Activated CD4-positive, alpha-beta T cell treated with anti-CD3 and anti-CD28 coated beads for 36 hours (primary cell): ENCODE data around the gene LYPD6B. TPM values are rescaled to one million over a fixed set of nuclear protein-coding genes. Genes with fewer than 3 reads are reported as not detected.

Experiments used
- ATAC-seq: fragments of 200-7000 bp; cut with Tn5 transposase; one replicate; pipeline ENCODE4 v1.10.0; 2021; ENCODE audit warnings: mild to moderate bottlenecking, moderate library complexity
- CTCF ChIA-PET: fragments of 350-600 bp; sonication (Branson Sonifier 250); formaldehyde crosslinking; loops from one replicate; lab custom pipeline; 2021; ENCODE audit warnings: antibody characterized with exemption; lab: Charles Lee
- POLR2A ChIA-PET: fragments of 350-600 bp; sonication (Branson Sonifier 250); formaldehyde crosslinking; loops from one replicate; lab custom pipeline; 2021; ENCODE audit warnings: antibody characterized with exemption, inconsistent platforms; lab: Charles Lee
- DNase-seq: peaks from one replicate; pipeline ENCODE4 v3.0.0-alpha.2; 2020
- H3K27ac Mint-ChIP-seq: one replicate; pipeline ENCODE4 v1.8.0; 2021; ENCODE audit warnings: mixed read lengths
- H3K27me3 Mint-ChIP-seq: one replicate; pipeline ENCODE4 v1.8.0; 2021; ENCODE audit warnings: mixed read lengths
- H3K36me3 Mint-ChIP-seq: one replicate; pipeline ENCODE4 v1.8.0; 2021; ENCODE audit warnings: low read depth, mixed read lengths
- H3K4me1 Mint-ChIP-seq: one replicate; pipeline ENCODE4 v1.8.0; 2021; ENCODE audit warnings: mixed read lengths
- H3K4me3 Mint-ChIP-seq: one replicate; pipeline ENCODE4 v1.8.0; 2021; ENCODE audit warnings: mild to moderate bottlenecking, moderate library complexity, mixed read lengths
- H3K9me3 Mint-ChIP-seq: one replicate; pipeline ENCODE4 v1.8.0; 2021; ENCODE audit warnings: low read depth, mixed read lengths
- intact Hi-C, 2 experiments: fragments of 100-400 bp; cut with DNase I in 1 of 2; cut with micrococcal nuclease in 1 of 2; formaldehyde crosslinking; loops; one replicate each; pipeline versions ENCODE4 v1.14.2 to v1.15.1; 2022 to 2024; cut with DNase I, micrococcal nuclease
- total RNA-seq, 2 experiments: library from RNA; stranded (reverse); gene quantifications; one replicate each; pipeline ENCODE4 v1.2.3, GENCODE V29; 2021

The LYPD6B gene
- total RNA-seq, 2 experiments from 2014 or later, result not detected

DNA sequence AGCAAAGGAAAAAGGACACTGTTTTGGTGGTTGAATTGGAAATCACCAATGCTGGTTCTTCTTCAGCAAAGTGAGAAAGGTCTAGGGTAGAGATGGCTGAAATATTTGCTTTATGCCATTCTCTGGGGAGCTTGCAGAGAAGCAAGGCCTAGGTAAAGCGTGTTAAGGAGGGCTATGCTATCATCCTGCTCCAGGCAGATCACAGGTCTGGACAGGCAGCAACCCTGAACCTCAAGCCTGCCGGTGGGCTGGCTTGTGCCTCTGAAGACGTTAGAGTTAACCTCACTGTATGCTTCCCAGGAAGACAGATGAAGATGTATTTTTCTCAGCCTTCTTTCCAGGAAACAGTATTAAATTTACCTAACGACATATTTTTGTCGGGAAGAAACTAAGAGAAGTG lies 153.4 kb downstream of the LYPD6B start:
- POLR2A ChIA-PET, result no interaction called here
- Mint-ChIP-seq H3K27ac (no peak overlapping the region), H3K27me3 (no peaks in the 10 kb centered on the region), H3K9me3 (no peaks in the 10 kb centered on the region), H3K4me1 (no peaks in the 10 kb centered on the region), H3K4me3 (no peak overlapping the region), H3K36me3 (no peaks in the 10 kb centered on the region)
- ATAC-seq (no peak), DNase-seq (no peak)
- intact Hi-C loops, result no loop called here
- CTCF ChIA-PET, result no interaction called here

DNA sequence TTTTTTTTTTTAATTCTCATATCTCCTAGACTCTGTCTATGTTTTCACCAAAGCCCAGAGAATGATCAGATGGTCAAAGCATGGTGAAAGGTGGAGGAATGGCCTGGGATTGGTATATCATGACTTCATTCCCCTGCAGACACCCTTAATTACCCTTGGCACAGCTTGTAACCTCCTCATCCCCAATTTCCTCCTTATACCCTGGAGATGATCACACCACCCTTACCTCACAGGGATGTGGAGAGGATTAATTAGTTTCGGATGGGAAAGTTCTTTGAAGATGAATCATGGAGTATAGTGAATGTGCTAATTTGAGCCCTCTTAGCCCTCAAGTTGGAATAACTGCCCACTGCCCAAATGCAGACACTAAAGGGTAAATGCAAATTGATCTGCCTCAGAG lies 153.9 kb downstream of the LYPD6B start:
- H3K27ac Mint-ChIP-seq, result no peak overlapping the region
- no peak for DNase-seq
- no peaks in the 10 kb centered on the region for H3K4me1 Mint-ChIP-seq
- intact Hi-C loops, result no loop called here
- H3K9me3 Mint-ChIP-seq, result no peaks in the 10 kb centered on the region
- no peak overlapping the region for H3K4me3 Mint-ChIP-seq
- POLR2A ChIA-PET, result no interaction called here
- no peaks in the 10 kb centered on the region for H3K27me3 Mint-ChIP-seq
- CTCF ChIA-PET, result no interaction called here
- ATAC-seq, result no peak
- H3K36me3 Mint-ChIP-seq, result no peaks in the 10 kb centered on the region

DNA sequence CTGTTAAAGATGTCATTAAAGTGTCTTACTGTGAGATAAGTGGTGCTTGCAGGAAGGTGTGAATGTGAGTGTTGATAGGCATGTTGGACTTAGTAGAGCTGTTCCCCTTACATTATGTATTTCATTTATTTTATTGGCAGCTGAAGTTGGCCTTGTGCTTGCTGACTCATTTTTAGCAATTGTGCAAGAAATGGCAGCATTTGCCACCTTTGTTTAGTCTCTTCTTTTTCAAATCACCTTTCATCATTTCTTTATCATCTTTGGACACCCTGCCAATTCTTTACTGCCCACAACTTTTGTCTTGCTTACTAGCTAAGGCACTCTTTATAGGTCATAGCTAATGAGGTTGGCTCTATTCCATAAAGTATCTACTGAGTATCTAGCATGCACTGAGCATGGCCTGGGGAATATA lies 161.6 kb downstream of the LYPD6B start:
- ChIA-PET POLR2A (no interaction called here), CTCF (no interaction called here)
- H3K36me3 Mint-ChIP-seq, result no peaks in the 10 kb centered on the region
- no peaks in the 10 kb centered on the region for H3K9me3 Mint-ChIP-seq
- no peak overlapping the region for H3K4me3 Mint-ChIP-seq
- intact Hi-C loops, result no loop called here
- no peak overlapping the region for H3K27ac Mint-ChIP-seq
- no peaks in the 10 kb centered on the region for H3K27me3 Mint-ChIP-seq
- DNase-seq, result no peak
- ATAC-seq, result no peak
- no peaks in the 10 kb centered on the region for H3K4me1 Mint-ChIP-seq

DNA sequence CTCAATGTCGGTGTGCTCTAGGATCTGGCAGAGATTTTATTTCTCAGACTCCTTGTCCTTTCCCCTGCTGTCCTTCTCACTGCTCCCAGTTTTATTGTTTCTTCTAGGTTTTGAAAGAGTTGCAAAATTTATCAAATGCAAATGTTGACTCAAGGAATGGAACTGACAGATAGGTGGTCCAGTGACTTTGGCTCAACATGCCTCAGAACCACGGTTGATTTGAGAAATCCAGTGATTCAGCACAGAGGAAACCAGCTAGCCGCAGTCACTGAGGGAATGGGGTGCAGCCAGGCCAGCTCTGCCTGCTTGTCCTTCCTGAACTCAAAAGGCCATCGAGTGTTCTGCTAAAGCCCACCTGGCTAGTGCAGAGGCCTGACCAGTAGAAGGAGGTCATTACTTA lies 166.2 kb downstream of the LYPD6B start:
- CTCF ChIA-PET, result no interaction called here

DNA sequence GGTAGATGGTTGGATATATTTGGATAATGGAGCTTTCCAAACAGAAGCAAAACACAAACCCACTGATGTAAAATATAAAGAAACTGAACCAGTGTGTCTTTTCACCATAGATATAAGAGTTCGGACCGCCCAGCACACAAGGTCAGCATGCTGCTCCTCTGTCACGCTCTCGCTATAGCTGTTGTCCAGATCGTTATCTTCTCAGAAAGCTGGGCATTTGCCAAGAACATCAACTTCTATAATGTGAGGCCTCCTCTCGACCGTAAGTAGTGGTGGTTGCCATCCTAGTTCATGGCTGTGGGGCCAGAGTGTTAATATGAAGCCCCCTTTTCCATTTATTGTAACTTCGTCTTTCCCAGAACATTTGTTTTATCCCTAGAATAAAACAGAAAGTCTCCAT lies 166.6 kb downstream of the LYPD6B start:
- DNase-seq, result no peak
- Mint-ChIP-seq H3K4me1 (no peaks in the 10 kb centered on the region), H3K4me3 (no peak overlapping the region), H3K9me3 (no peaks in the 10 kb centered on the region), H3K27me3 (peaks cover 5% of the 10 kb centered on the region), H3K27ac (no peak overlapping the region), H3K36me3 (no peaks in the 10 kb centered on the region)
- CTCF ChIA-PET, result no interaction called here
- ATAC-seq, result no peak
- POLR2A ChIA-PET, result no interaction called here
- intact Hi-C loops, result no loop called here

More for the DNA sequence above, 166.2 kb downstream of the LYPD6B start:
- H3K9me3 Mint-ChIP-seq, result no peaks in the 10 kb centered on the region
- H3K4me1 Mint-ChIP-seq, result no peaks in the 10 kb centered on the region
- intact Hi-C loops, result no loop called here
- H3K4me3 Mint-ChIP-seq, result no peak overlapping the region
- H3K36me3 Mint-ChIP-seq, result no peaks in the 10 kb centered on the region
- no peak overlapping the region for H3K27ac Mint-ChIP-seq
- H3K27me3 Mint-ChIP-seq, result peaks cover 5% of the 10 kb centered on the region
- POLR2A ChIA-PET, result no interaction called here
- no peak for DNase-seq
- ATAC-seq, result no peak

DNA sequence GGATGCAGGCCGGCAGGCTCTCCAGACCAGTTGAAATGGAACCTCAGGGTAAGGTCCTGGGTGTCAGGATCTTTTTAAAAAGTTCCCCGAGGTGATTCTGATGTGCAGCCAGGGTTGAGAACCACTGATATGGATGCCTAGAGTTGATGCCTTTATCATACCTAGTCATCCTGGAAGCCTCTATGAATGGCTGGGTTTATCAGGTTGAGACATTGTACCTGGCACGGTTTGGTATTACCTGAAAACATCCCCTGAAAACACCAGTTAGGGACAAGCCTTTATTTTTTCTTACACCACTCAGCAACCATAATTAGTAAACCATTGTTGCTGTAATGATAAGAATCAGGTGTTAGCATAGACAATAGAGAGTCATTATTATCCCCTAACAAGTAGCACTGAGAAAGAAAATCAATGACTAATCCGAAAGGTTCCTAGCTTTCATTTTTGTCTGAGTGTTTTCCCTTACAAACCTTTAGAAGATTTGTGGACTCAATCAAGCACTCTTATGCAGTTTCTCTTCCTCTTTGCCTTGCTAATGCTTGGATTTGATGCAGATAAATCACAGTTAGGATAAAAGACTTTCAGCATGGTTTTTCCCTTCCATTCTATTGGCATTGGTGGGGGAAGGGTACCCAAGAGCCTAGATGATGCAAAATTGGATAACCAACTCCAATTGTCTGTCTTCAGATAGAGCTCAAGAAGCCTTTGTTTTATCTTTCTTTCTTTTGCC lies 175.4 kb downstream of the LYPD6B start:
- Mint-ChIP-seq H3K36me3 (no peaks in the 10 kb centered on the region), H3K4me3 (no peak overlapping the region), H3K4me1 (no peaks in the 10 kb centered on the region), H3K27me3 (peaks cover 8% of the 10 kb centered on the region), H3K27ac (no peak overlapping the region), H3K9me3 (peaks cover 2% of the 10 kb centered on the region)
- ATAC-seq, result no peak
- ChIA-PET CTCF (interaction anchor here (0.7 kb wide), 1 partner anchor 573 kb away, joined by 3 read pairs; no protein-coding TSS in a partner anchor), POLR2A (no interaction called here)
- DNase-seq, result no peak
- intact Hi-C loops, result no loop called here

DNA sequence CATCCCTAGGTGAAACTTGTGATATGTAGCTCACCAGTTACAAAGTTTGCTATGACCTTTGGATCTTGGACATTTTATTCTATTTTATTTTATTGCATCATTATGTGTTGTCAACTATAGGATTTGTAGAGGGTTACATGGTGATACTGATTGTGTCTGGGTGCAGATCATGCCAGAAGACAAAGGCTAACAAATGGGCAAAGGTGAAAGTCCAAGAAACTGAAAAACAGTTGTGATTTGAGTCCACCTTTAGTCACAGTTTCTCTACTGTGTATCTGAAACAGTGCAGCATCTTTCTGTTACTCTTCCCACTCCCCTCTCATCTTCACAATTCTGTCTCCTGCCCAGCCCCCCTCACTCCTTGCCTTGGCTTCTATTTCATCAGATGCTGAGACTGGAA lies 180.0 kb downstream of the LYPD6B start:
- H3K4me1 Mint-ChIP-seq, result no peaks in the 10 kb centered on the region
- DNase-seq (no peak), ATAC-seq (no peak)
- ChIA-PET CTCF (interaction anchor here (0.7 kb wide), 1 partner anchor 1412 kb away, joined by 3 read pairs; no protein-coding TSS in a partner anchor), POLR2A (no interaction called here)
- no peaks in the 10 kb centered on the region for H3K9me3 Mint-ChIP-seq
- peaks cover 2% of the 10 kb centered on the region for H3K27me3 Mint-ChIP-seq
- no peaks in the 10 kb centered on the region for H3K36me3 Mint-ChIP-seq
- H3K27ac Mint-ChIP-seq, result no peak overlapping the region
- intact Hi-C loops, result no loop called here
- no peak overlapping the region for H3K4me3 Mint-ChIP-seq

DNA sequence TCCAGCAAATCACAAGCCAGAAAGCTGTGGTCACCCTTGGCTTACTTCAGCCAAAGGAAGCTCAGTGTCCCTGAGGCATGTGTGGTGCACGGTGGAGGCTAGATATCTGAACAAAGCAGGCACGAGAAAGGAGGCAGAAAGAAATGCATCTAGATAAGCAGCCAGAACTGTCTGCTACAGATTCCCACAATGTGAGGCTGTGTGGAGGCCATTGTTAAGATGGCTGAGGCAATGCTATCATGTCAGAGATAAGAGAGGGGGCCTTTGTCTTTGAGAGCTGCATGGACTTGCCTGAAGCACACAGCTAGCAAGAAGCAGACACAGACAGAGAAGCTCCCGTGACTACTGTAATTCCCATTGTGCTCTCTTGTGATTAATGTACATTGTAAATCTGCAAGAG lies 181.4 kb downstream of the LYPD6B start:
- H3K27me3 Mint-ChIP-seq, result peaks cover 2% of the 10 kb centered on the region
- H3K27ac Mint-ChIP-seq, result no peak overlapping the region
- POLR2A ChIA-PET, result no interaction called here
- H3K36me3 Mint-ChIP-seq, result no peaks in the 10 kb centered on the region
- CTCF ChIA-PET, result no interaction called here
- H3K4me1 Mint-ChIP-seq, result no peaks in the 10 kb centered on the region
- intact Hi-C loops, result no loop called here
- H3K4me3 Mint-ChIP-seq, result no peak overlapping the region
- no peak for DNase-seq
- H3K9me3 Mint-ChIP-seq, result no peaks in the 10 kb centered on the region
- no peak for ATAC-seq

DNA sequence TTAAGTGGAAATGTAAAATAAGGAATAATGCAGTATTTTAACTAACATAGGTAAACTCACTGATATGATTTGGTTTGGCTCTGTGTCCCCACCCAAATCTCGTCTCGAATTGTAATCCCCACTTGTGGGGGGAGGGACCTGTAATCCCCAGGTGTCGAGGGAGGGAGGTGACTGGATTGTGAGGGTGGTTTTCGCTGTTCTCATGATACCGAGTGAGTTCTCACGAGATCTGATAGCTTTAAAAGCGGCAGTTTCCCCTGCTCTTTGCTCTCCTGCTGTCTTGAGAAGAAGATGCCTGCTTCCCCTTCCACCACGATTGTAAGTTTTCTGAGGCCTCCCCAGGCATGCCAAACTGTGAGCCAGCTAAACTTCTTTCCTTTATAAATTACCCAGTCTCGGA lies 182.5 kb downstream of the LYPD6B start:
- POLR2A ChIA-PET, result no interaction called here
- Mint-ChIP-seq H3K27me3 (peaks cover 4% of the 10 kb centered on the region), H3K4me1 (no peaks in the 10 kb centered on the region), H3K27ac (no peak overlapping the region), H3K9me3 (no peaks in the 10 kb centered on the region), H3K4me3 (no peak overlapping the region), H3K36me3 (no peaks in the 10 kb centered on the region)
- CTCF ChIA-PET, result no interaction called here
- no peak for DNase-seq
- intact Hi-C loops, result no loop called here
- no peak for ATAC-seq

DNA sequence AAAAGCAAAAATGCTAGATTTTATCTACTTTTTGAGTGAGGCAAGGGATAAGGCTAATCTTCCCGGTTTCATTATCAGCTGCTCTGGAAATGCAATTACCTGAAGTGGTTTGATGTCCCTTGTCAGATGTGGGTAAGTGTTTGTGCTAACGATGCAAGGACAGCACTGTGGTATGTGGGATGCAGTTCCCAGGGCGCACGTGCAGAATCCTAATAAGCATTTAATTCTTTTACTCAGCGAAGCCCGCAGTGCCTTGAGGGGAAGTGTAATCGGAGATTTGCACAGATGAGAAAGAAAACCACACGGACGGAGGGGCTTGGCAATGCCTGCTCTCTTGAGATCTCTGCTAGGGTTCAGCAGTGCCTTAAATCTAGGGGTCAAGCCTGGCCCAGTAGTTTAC lies 183.4 kb downstream of the LYPD6B start:
- no peaks in the 10 kb centered on the region for H3K36me3 Mint-ChIP-seq
- intact Hi-C loops, result no loop called here
- H3K27ac Mint-ChIP-seq, result no peak overlapping the region
- H3K4me3 Mint-ChIP-seq, result no peak overlapping the region
- ChIA-PET POLR2A (no interaction called here), CTCF (no interaction called here)
- DNase-seq, result no peak
- no peaks in the 10 kb centered on the region for H3K4me1 Mint-ChIP-seq
- ATAC-seq, result no peak
- H3K9me3 Mint-ChIP-seq, result no peaks in the 10 kb centered on the region
- peaks cover 8% of the 10 kb centered on the region for H3K27me3 Mint-ChIP-seq

DNA sequence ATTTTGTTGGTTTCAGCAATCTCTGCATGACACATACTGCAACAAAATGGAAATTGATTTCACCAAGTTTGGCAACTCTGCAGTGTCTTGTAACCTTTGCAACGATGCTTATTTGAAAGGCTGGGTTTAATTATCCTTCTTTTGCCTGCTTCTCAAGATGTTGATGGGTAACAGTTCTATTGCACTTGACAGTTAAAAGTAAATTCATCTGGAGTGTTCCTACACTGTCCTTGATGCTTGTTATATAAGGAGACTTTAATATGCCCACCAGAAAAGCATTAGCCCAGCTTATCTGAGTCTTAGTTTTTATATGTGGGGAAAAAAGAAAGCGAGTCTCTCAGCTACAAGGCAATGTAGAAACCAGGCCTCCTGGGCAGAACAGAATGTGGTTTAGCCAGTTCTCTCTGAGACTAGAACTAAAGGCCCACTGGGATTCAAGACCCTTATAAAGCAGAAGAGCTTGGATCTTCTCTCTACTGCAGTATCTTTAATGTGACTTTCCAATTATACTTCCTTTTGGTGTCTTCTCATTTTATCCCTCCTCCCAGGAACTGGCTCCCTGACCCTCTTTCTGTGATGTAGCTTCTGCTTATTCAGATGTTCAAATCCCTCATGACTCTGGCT lies 185.1 kb downstream of the LYPD6B start:
- H3K4me3 Mint-ChIP-seq, result no peak overlapping the region
- no peak overlapping the region for H3K27ac Mint-ChIP-seq
- H3K9me3 Mint-ChIP-seq, result no peaks in the 10 kb centered on the region
- H3K36me3 Mint-ChIP-seq, result no peaks in the 10 kb centered on the region
- POLR2A ChIA-PET, result interaction anchor here (0.6 kb wide), 1 partner anchor 370 kb away, joined by 3 read pairs; no protein-coding TSS in a partner anchor
- ATAC-seq, result no peak
- DNase-seq, result no peak
- no peaks in the 10 kb centered on the region for H3K4me1 Mint-ChIP-seq
- intact Hi-C loops, result no loop called here
- CTCF ChIA-PET, result interaction anchor here (0.6 kb wide), 1 partner anchor 206 kb away, joined by 3 read pairs; no protein-coding TSS in a partner anchor
- peaks cover 15% of the 10 kb centered on the region for H3K27me3 Mint-ChIP-seq

DNA sequence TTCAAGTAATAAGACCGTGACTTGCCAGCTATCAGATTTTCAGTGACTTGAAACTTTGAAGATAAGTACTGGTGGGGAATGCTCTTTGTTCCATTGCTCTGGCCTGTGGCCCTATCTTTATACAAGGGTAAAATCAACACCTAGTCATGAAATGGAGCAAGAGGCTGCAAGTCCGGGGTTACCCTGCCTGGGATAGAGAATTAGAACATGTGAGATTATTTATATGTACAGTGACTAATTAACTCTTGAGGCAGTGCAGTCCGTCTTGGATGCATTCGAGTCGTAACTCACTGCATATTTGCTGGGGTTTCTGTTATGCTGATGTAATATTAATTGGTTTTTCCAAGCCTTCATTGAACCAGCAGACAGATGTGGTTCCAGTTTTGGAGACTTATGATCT lies 186.0 kb downstream of the LYPD6B start:
- Mint-ChIP-seq H3K27ac (no peak overlapping the region), H3K36me3 (no peaks in the 10 kb centered on the region)

More for the DNA sequence above, 186.0 kb downstream of the LYPD6B start:
- ChIA-PET CTCF (no interaction called here), POLR2A (no interaction called here)
- Mint-ChIP-seq H3K4me1 (no peaks in the 10 kb centered on the region), H3K4me3 (no peak overlapping the region), H3K27me3 (peaks cover 15% of the 10 kb centered on the region), H3K9me3 (no peaks in the 10 kb centered on the region)
- no peak for DNase-seq
- intact Hi-C loops, result no loop called here
- ATAC-seq, result no peak
